H1 (cell line): ENCODE results near the gene PRKCA. TPM values are rescaled to one million over a fixed set of nuclear protein-coding genes. Genes with fewer than 3 reads are reported as not detected.

Source experiments
- ASH2L ChIP-seq: fragments of 200-600, 300-600 bp; sonication (generic); IDR thresholded peaks from one replicate; pipeline ENCODE4 v1.7.1; 2017; ENCODE audit warnings: low read length
- FOSL1 ChIP-seq: IDR thresholded peaks from 2 replicates; pipeline ENCODE4 v1.6.1; 2011; ENCODE audit warnings: mild to moderate bottlenecking, low read depth, low read length, moderate library complexity; ENCODE audit not compliant: insufficient read depth
- HDAC6 ChIP-seq: IDR thresholded peaks from one replicate; pipeline ENCODE4 v1.7.1; 2012; ENCODE audit warnings: low read depth, mild to moderate bottlenecking, inconsistent platforms, low read length, moderate library complexity
- MAFK ChIP-seq: IDR thresholded peaks from 2 replicates; pipeline ENCODE4 v1.6.1; 2012; ENCODE audit warnings: low read depth, mild to moderate bottlenecking, improper control_type of control experiment, low read length
- NRF1 ChIP-seq: IDR thresholded peaks from 2 replicates; pipeline ENCODE4 v1.6.1; 2011; ENCODE audit warnings: mild to moderate bottlenecking, low read depth, low read length, improper control_type of control experiment
- PHF8 ChIP-seq: fragments of 200-600 bp; sonication (generic); conservative IDR thresholded peaks from 2 replicates; pipeline ENCODE4 v1.7.1; 2012; ENCODE audit warnings: low read depth, mild to moderate bottlenecking, inconsistent platforms, low read length, moderate library complexity
- POLR2AphosphoS5 ChIP-seq: IDR thresholded peaks from 2 replicates; pipeline ENCODE4 v1.6.1; 2011; ENCODE audit warnings: low read depth, low read length
- RAD21 ChIP-seq, 2 experiments: IDR thresholded peaks in 1 of 2; conservative IDR thresholded peaks in 1 of 2; 2 replicates each; pipeline ENCODE4 v1.6.1; 2011; ENCODE audit warnings: low read depth in 2 of 2, low read length in 2 of 2, improper control_type of control experiment in 1 of 2, inconsistent platforms in 1 of 2, mild to moderate bottlenecking in 1 of 2, moderate library complexity in 1 of 2
- RXRA ChIP-seq: IDR thresholded peaks from 2 replicates; pipeline ENCODE4 v1.6.1; 2011; ENCODE audit warnings: low read depth, mild to moderate bottlenecking, low read length, moderate library complexity; ENCODE audit not compliant: insufficient read depth
- SIN3A ChIP-seq, 2 experiments: IDR thresholded peaks in 1 of 2; conservative IDR thresholded peaks in 1 of 2; 2 replicates each; pipeline ENCODE4 v1.6.1; 2011 to 2012; ENCODE audit warnings: low read length in 2 of 2, improper control_type of control experiment in 1 of 2, low read depth in 1 of 2, mild to moderate bottlenecking in 1 of 2
- polyA plus RNA-seq, 7 experiments: library from polyadenylated mRNA; depleted of rRNA in 3 of 7; stranded (reverse) in 5 of 7; unstranded in 2 of 7; fragments of >200 nt in 5 of 7; fragments of 200-250 nt in 2 of 7; gene quantifications; 1 replicate in 5 of 7; 2 replicates in 1 of 7; 4 replicates in 1 of 7; pipeline versions ENCODE4 v1.2.1 to v1.2.3, GENCODE V29; 2011 to 2013; ENCODE audit warnings: missing spikeins in 2 of 7, mixed read lengths in 2 of 7
- total RNA-seq: library from RNA; stranded (reverse); fragmentation: NEBNext Ultra II Directional; extraction: Animal tissue kit (Norgen Biotek cat#: 25700); gene quantifications from 2 replicates; pipeline ENCODE4 v1.2.1, GENCODE V29; 2021
- TF ChIP-seq, protein P1 (sequence below): fragments of 300-600 bp; sonication (generic); IDR thresholded peaks from 2 replicates; pipeline ENCODE4 v1.7.1; 2012; ENCODE audit warnings: low read length, moderate library complexity, mild to moderate bottlenecking, inconsistent platforms; ENCODE audit not compliant: insufficient replicate concordance

The PRKCA gene
- total and polyA plus RNA-seq, 2 of the 8 experiments (the other 6 are each of a cell fraction or from before 2014, with no cell fraction given) = 5.8 to 17.8 TPM

DNA sequence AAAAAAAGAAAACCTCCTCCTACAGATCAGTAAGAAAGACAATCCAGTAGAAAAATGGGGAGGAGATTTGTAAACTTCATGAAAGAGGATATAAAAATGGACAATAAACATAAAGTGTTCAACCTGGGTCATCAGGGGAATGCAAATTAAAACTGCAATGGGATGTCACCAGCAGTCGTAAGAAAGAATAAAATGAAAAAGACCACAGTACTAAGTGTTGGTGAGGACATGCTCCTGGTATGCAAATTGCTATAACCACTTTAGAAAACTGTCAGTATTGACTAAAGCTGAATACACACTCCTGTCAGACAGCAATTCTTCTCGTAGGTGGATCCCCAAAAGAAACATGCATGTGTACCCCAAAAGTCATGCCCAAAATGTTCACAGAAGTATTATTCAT, 267.2 kb downstream of the PRKCA start (continued):
- TF ChIP-seq, protein P1, sequence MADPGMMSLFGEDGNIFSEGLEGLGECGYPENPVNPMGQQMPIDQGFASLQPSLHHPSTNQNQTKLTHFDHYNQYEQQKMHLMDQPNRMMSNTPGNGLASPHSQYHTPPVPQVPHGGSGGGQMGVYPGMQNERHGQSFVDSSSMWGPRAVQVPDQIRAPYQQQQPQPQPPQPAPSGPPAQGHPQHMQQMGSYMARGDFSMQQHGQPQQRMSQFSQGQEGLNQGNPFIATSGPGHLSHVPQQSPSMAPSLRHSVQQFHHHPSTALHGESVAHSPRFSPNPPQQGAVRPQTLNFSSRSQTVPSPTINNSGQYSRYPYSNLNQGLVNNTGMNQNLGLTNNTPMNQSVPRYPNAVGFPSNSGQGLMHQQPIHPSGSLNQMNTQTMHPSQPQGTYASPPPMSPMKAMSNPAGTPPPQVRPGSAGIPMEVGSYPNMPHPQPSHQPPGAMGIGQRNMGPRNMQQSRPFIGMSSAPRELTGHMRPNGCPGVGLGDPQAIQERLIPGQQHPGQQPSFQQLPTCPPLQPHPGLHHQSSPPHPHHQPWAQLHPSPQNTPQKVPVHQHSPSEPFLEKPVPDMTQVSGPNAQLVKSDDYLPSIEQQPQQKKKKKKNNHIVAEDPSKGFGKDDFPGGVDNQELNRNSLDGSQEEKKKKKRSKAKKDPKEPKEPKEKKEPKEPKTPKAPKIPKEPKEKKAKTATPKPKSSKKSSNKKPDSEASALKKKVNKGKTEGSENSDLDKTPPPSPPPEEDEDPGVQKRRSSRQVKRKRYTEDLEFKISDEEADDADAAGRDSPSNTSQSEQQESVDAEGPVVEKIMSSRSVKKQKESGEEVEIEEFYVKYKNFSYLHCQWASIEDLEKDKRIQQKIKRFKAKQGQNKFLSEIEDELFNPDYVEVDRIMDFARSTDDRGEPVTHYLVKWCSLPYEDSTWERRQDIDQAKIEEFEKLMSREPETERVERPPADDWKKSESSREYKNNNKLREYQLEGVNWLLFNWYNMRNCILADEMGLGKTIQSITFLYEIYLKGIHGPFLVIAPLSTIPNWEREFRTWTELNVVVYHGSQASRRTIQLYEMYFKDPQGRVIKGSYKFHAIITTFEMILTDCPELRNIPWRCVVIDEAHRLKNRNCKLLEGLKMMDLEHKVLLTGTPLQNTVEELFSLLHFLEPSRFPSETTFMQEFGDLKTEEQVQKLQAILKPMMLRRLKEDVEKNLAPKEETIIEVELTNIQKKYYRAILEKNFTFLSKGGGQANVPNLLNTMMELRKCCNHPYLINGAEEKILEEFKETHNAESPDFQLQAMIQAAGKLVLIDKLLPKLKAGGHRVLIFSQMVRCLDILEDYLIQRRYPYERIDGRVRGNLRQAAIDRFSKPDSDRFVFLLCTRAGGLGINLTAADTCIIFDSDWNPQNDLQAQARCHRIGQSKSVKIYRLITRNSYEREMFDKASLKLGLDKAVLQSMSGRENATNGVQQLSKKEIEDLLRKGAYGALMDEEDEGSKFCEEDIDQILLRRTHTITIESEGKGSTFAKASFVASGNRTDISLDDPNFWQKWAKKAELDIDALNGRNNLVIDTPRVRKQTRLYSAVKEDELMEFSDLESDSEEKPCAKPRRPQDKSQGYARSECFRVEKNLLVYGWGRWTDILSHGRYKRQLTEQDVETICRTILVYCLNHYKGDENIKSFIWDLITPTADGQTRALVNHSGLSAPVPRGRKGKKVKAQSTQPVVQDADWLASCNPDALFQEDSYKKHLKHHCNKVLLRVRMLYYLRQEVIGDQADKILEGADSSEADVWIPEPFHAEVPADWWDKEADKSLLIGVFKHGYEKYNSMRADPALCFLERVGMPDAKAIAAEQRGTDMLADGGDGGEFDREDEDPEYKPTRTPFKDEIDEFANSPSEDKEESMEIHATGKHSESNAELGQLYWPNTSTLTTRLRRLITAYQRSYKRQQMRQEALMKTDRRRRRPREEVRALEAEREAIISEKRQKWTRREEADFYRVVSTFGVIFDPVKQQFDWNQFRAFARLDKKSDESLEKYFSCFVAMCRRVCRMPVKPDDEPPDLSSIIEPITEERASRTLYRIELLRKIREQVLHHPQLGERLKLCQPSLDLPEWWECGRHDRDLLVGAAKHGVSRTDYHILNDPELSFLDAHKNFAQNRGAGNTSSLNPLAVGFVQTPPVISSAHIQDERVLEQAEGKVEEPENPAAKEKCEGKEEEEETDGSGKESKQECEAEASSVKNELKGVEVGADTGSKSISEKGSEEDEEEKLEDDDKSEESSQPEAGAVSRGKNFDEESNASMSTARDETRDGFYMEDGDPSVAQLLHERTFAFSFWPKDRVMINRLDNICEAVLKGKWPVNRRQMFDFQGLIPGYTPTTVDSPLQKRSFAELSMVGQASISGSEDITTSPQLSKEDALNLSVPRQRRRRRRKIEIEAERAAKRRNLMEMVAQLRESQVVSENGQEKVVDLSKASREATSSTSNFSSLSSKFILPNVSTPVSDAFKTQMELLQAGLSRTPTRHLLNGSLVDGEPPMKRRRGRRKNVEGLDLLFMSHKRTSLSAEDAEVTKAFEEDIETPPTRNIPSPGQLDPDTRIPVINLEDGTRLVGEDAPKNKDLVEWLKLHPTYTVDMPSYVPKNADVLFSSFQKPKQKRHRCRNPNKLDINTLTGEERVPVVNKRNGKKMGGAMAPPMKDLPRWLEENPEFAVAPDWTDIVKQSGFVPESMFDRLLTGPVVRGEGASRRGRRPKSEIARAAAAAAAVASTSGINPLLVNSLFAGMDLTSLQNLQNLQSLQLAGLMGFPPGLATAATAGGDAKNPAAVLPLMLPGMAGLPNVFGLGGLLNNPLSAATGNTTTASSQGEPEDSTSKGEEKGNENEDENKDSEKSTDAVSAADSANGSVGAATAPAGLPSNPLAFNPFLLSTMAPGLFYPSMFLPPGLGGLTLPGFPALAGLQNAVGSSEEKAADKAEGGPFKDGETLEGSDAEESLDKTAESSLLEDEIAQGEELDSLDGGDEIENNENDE = no peak
- TF ChIP-seq PHF8 = no peak
- TF ChIP-seq RXRA = no peak
- TF ChIP-seq FOSL1 = no peak
- TF ChIP-seq NRF1 = no peak
- TF ChIP-seq RAD21 (IDR thresholded peaks at IDR 0.05 in 1 of 2, conservative IDR thresholded peaks at IDR 0.05 in 1 of 2; ENCODE audit: low read depth in 2 of 2, low read length in 2 of 2) = no peak
- TF ChIP-seq MAFK = no peak
- TF ChIP-seq HDAC6 = no peak
- no peak for TF ChIP-seq POLR2AphosphoS5
- no peak for TF ChIP-seq SIN3A (conservative IDR thresholded peaks at IDR 0.05 in 1 of 2, IDR thresholded peaks at IDR 0.05 in 1 of 2; ENCODE audit: low read depth in 1 of 2, low read length in 2 of 2)
- no peak for TF ChIP-seq ASH2L
